GM12878 (cell line): Measurements from ENCODE around the gene VAMP3. TPM values are rescaled to one million over a fixed set of nuclear protein-coding genes. Genes with fewer than 3 reads are reported as not detected.

Source experiments
- ATAC-seq: fragments of 200-7000 bp; cut with Tn5 transposase; 3 replicates; pipeline ENCODE4 v1.9.1; 2020; ENCODE audit warnings: mild to moderate bottlenecking, moderate library complexity
- BruUV-seq: library from RNA; stranded (reverse); fragments of 400-500 nt; replicated peaks from 2 replicates; lab custom pipeline; 2021; lab: Mats Ljungman, UMichigan
- CTCF ChIA-PET: fragments of 300-600 bp; sonication (Branson Sonifier 250); formaldehyde crosslinking; extraction: SDS; loops from one replicate; lab custom pipeline; 2021; ENCODE audit warnings: inconsistent platforms; lab: Yijun Ruan, JAX
- POLR2A ChIA-PET: fragments of 350-600 bp; formaldehyde crosslinking; extraction: SDS; loops from one replicate; lab custom pipeline; 2021; ENCODE audit warnings: inconsistent platforms; lab: Charles Lee
- RAD21 ChIA-PET: fragments of 300-600 bp; sonication (Branson Sonifier 250); formaldehyde crosslinking; loops from one replicate; lab custom pipeline; 2023; ENCODE audit warnings: antibody characterized with exemption; ENCODE audit not compliant: unreplicated experiment; lab: Charles Lee
- SMC1A ChIA-PET: fragments of 300-600 bp; sonication (Branson Sonifier 250); formaldehyde crosslinking; loops from one replicate; lab custom pipeline; 2023; ENCODE audit not compliant: unreplicated experiment, uncharacterized antibody; lab: Charles Lee
- DNase-seq: peaks from one replicate; pipeline ENCODE4 v3.0.0-alpha.2; 2011; ENCODE audit warnings: low read depth, low spot score
- FAIRE-seq: peaks from 3 replicates; lab custom pipeline; 2011; peaks lifted over from hg19 to GRCh38; lab: Jason Lieb, UNC
- H2AFZ ChIP-seq: 2 replicates; pipeline ENCODE4 v1.6.0; 2011; ENCODE audit warnings: low read depth, low read length, control low read depth; ENCODE audit not compliant: control insufficient read depth
- H3K27ac ChIP-seq: 2 replicates; pipeline ENCODE4 v1.5.1; 2011; ENCODE audit warnings: control low read depth; ENCODE audit not compliant: control insufficient read depth, insufficient read depth
- H3K27me3 ChIP-seq, 2 experiments: replicated peaks in 1 of 2; 2 replicates each; pipeline versions ENCODE4 v1.6.0 to v1.6.1; 2011; ENCODE audit warnings: low read length in 1 of 2; ENCODE audit not compliant: control insufficient read depth in 2 of 2, insufficient read depth in 2 of 2
- H3K36me3 ChIP-seq, 2 experiments: 2 replicates each; pipeline ENCODE4 v1.5.1; 2011; ENCODE audit warnings: low read length in 1 of 2; ENCODE audit not compliant: control insufficient read depth in 2 of 2, insufficient read depth in 2 of 2
- H3K4me1 ChIP-seq: 2 replicates; pipeline ENCODE4 v1.6.1; 2011; ENCODE audit warnings: mild to moderate bottlenecking, low read length, moderate library complexity, mixed read lengths; ENCODE audit not compliant: control insufficient read depth, insufficient read depth
- H3K4me2 ChIP-seq: 2 replicates; pipeline ENCODE4 v1.6.0; 2011; ENCODE audit warnings: control low read depth; ENCODE audit not compliant: control insufficient read depth, insufficient read depth
- H3K4me3 ChIP-seq: fragments of 200-600 bp; sonication (generic); 2 replicates; pipeline ENCODE4 v1.5.1; 2016
- H3K79me2 ChIP-seq: 2 replicates; pipeline ENCODE4 v1.6.0; 2011; ENCODE audit warnings: low read length; ENCODE audit not compliant: control insufficient read depth, insufficient read depth
- H3K9ac ChIP-seq: 2 replicates; pipeline ENCODE4 v1.8.0; 2011; ENCODE audit warnings: low read length, control low read depth, mixed read lengths; ENCODE audit not compliant: control insufficient read depth, insufficient read depth
- H3K9me3 ChIP-seq: replicated peaks from 3 replicates; pipeline ENCODE4 v1.5.1; 2011; ENCODE audit warnings: mild to moderate bottlenecking, low read length; ENCODE audit not compliant: control insufficient read depth, insufficient read depth
- H4K20me1 ChIP-seq: 2 replicates; pipeline ENCODE4 v1.6.0; 2011; ENCODE audit not compliant: control insufficient read depth, insufficient read depth
- CUX1 ChIP-seq: IDR thresholded peaks from 2 replicates; pipeline ENCODE4 v1.6.1; 2012; ENCODE audit warnings: improper control_type of control experiment, low read depth, low read length; ENCODE audit not compliant: insufficient replicate concordance
- E2F8 ChIP-seq: fragments of 450-650 bp; IDR thresholded peaks from 2 replicates; pipeline ENCODE4 v1.6.1; 2018; ENCODE audit warnings: mild to moderate bottlenecking, low read depth, moderate library complexity; ENCODE audit not compliant: partially characterized antibody
- IKZF1 ChIP-seq: fragments of 450-650 bp; conservative IDR thresholded peaks from 2 replicates; pipeline ENCODE4 v1.6.1; 2017; ENCODE audit warnings: antibody characterized with exemption, mild to moderate bottlenecking
- JUNB ChIP-seq: IDR thresholded peaks from 2 replicates; pipeline ENCODE4 v1.6.1; 2016; ENCODE audit warnings: antibody characterized with exemption, mild to moderate bottlenecking
- NR2F1 ChIP-seq: fragments of 450-650 bp; conservative IDR thresholded peaks from 2 replicates; pipeline ENCODE4 v1.6.1; 2017; ENCODE audit warnings: mild to moderate bottlenecking
- SMAD5 ChIP-seq: IDR thresholded peaks from 2 replicates; pipeline ENCODE4 v1.6.1; 2016; ENCODE audit warnings: antibody characterized with exemption, low read depth
- SMARCA5 ChIP-seq: fragments of 450-650 bp; IDR thresholded peaks from 2 replicates; pipeline ENCODE4 v1.6.1; 2017; ENCODE audit warnings: mild to moderate bottlenecking
- TCF7 ChIP-seq: IDR thresholded peaks from 2 replicates; pipeline ENCODE4 v1.6.1; 2014; ENCODE audit warnings: antibody characterized with exemption, borderline replicate concordance
- ZNF207 ChIP-seq: fragments of 450-650 bp; IDR thresholded peaks from 2 replicates; pipeline ENCODE4 v1.6.1; 2014; ENCODE audit warnings: antibody characterized with exemption, mild to moderate bottlenecking, borderline replicate concordance
- WGBS: methylation state at CpG from one replicate; pipeline ENCODE4 v1.1.6; 2016; ENCODE audit warnings: low lambda C conversion rate; ENCODE audit not compliant: insufficient replicate concordance, insufficient coverage; ENCODE audit errors: missing lambda C conversion rate; 5-methylcytosine and 5-hydroxymethylcytosine counted together
- in situ Hi-C: fragments of 300-500 bp; cut with MboI; formaldehyde crosslinking; loops from 9 replicates; pipeline ENCODE4 v1.14.3; 2018; ENCODE audit warnings: mixed read lengths
- intact Hi-C: fragments of 100-400 bp; cut with micrococcal nuclease; formaldehyde crosslinking; loops from one replicate; pipeline ENCODE4 v1.14.2; 2022; ENCODE audit not compliant: unreplicated experiment
- polyA plus RNA-seq, 11 experiments: library from polyadenylated mRNA; depleted of rRNA in 4 of 11; unstranded in 6 of 11; stranded (reverse) in 5 of 11; fragments of >200 nt; fragmentation: Nextera tagmentation in 4 of 11; fragmentation: Illumina TruSeq in 1 of 11; extraction: Ambion mirVana in 4 of 11; extraction: Trizol in 1 of 11; gene quantifications; 1 replicate in 1 of 11; 2 replicates in 10 of 11; pipeline versions ENCODE4 v1.2.1 to v1.2.3, GENCODE V29; 2011 to 2016; ENCODE audit warnings: inconsistent platforms in 2 of 11, missing spikeins in 2 of 11, low read depth in 1 of 11
- total RNA-seq, 4 experiments: library from RNA; depleted of rRNA in 3 of 4; stranded (reverse); fragments of >200 nt in 3 of 4; fragmentation: Illumina TruSeq in 1 of 4; extraction: Trizol in 1 of 4; gene quantifications; 2 replicates each; pipeline versions ENCODE4 v1.2.1 to v1.2.3, GENCODE V29; 2013 to 2021

Gene VAMP3
- total and polyA plus RNA-seq, 10 of the 15 experiments (the other 5 are each of a cell fraction or from before 2014, with no cell fraction given): 4.8 to 24.9 (median 9.7) TPM

- TF ChIP-seq JUNB: no peak
- no peak for TF ChIP-seq CUX1
- TF ChIP-seq IKZF1: no peak
- TF ChIP-seq SMARCA5: no peak
- TF ChIP-seq TCF7: no peak
Measured at GRCh38 chr1:7824701-7825100, 53.6 kb downstream of the VAMP3 start (continued).

- no peak for DNase-seq
- H3K27ac ChIP-seq: no peak overlapping the region
- intact Hi-C loops: no loop called here
Measured at GRCh38 chr1:7826363-7826762, 55.3 kb downstream of the VAMP3 start.

More at GRCh38 chr1:7826363-7826762, 55.3 kb downstream of the VAMP3 start:
- in situ Hi-C loops: no loop called here
- peaks cover 4% of the 10 kb centered on the region for H3K4me1 ChIP-seq
- no peaks in the 10 kb centered on the region for H4K20me1 ChIP-seq
- H3K36me3 ChIP-seq: no peaks in the 10 kb centered on the region
- no peaks in the 10 kb centered on the region for H3K9me3 ChIP-seq
- FAIRE-seq: no peak
- ChIA-PET RAD21 (no interaction called here), SMC1A (no interaction called here), CTCF (no interaction called here), POLR2A (no interaction called here)
- H3K4me2 ChIP-seq: no peak overlapping the region
- no peak overlapping the region for H3K9ac ChIP-seq
- no peak for ATAC-seq
- TF ChIP-seq ZNF207: no peak
- no peak for TF ChIP-seq NR2F1
- TF ChIP-seq E2F8: no peak
- no peak for TF ChIP-seq SMAD5
- no peak overlapping the region for H3K4me3 ChIP-seq
- no TSS peak for BruUV-seq
- no peaks in the 10 kb centered on the region for H3K79me2 ChIP-seq
- no peaks in the 10 kb centered on the region for H3K27me3 ChIP-seq
- 52% methylated on average over 7 of the region's 7 CpGs for WGBS
- no peak overlapping the region for H2AFZ ChIP-seq
